Keratinocyte (primary cell): ENCODE measurements around the gene TP73. TPM values are rescaled to one million over a fixed set of nuclear protein-coding genes. Genes with fewer than 3 reads are reported as not detected.

Source experiments
- DNase-seq: peaks from one replicate; pipeline ENCODE4 v3.0.0-alpha.2; 2011; ENCODE audit warnings: low read depth, missing footprints, low spot score
- FAIRE-seq: peaks from 2 replicates; lab custom pipeline; 2011; peaks lifted over from hg19 to GRCh38; lab: Jason Lieb, UNC
- H2AFZ ChIP-seq: 2 replicates; pipeline ENCODE4 v1.6.0; 2012; ENCODE audit warnings: low read length, control low read depth, inconsistent platforms; ENCODE audit not compliant: control insufficient read depth
- H3K27ac ChIP-seq: 2 replicates; pipeline ENCODE4 v1.5.1; 2011; ENCODE audit warnings: low read length; ENCODE audit not compliant: control insufficient read depth, insufficient read depth
- H3K27me3 ChIP-seq: 3 replicates; pipeline ENCODE4 v1.6.0; 2011; ENCODE audit warnings: low read length; ENCODE audit not compliant: control insufficient read depth, insufficient read depth; ENCODE audit errors: extremely low read depth
- H3K36me3 ChIP-seq, 2 experiments: 2 replicates in 1 of 2; 3 replicates in 1 of 2; pipeline ENCODE4 v1.5.1; 2011; ENCODE audit warnings: low read length in 2 of 2, mild to moderate bottlenecking in 1 of 2; ENCODE audit not compliant: control insufficient read depth in 2 of 2, insufficient read depth in 2 of 2; ENCODE audit errors: extremely low read depth in 1 of 2
- H3K4me1 ChIP-seq: 3 replicates; pipeline ENCODE4 v1.5.1; 2011; ENCODE audit warnings: low read length; ENCODE audit not compliant: control insufficient read depth, insufficient read depth; ENCODE audit errors: extremely low read depth
- H3K4me2 ChIP-seq: 3 replicates; pipeline ENCODE4 v1.6.0; 2011; ENCODE audit warnings: low read depth, low read length; ENCODE audit not compliant: control insufficient read depth, insufficient read depth; ENCODE audit errors: extremely low read depth
- H3K4me3 ChIP-seq, 3 experiments: fragments of 200-600 bp in 1 of 3; sonication (generic) in 1 of 3; 2 replicates in 2 of 3; 3 replicates in 1 of 3; pipeline ENCODE4 v1.5.1; 2011 to 2016; ENCODE audit warnings: low read length in 3 of 3, mild to moderate bottlenecking in 3 of 3, control low read depth in 2 of 3, inconsistent platforms in 1 of 3, low read depth in 1 of 3, mixed read lengths in 1 of 3, mixed run types in 1 of 3, moderate library complexity in 1 of 3; ENCODE audit not compliant: control insufficient read depth in 2 of 3, insufficient read depth in 2 of 3; ENCODE audit errors: extremely low read depth in 1 of 3
- H3K79me2 ChIP-seq: 2 replicates; pipeline ENCODE4 v1.6.0; 2012; ENCODE audit warnings: low read length; ENCODE audit not compliant: control insufficient read depth, insufficient read depth
- H3K9ac ChIP-seq: 3 replicates; pipeline ENCODE4 v1.6.0; 2011; ENCODE audit warnings: low read length; ENCODE audit not compliant: control insufficient read depth, insufficient read depth; ENCODE audit errors: extremely low read depth
- H3K9me1 ChIP-seq: 3 replicates; pipeline ENCODE4 v1.6.0; 2011; ENCODE audit warnings: low read length; ENCODE audit not compliant: control insufficient read depth, insufficient read depth; ENCODE audit errors: extremely low read depth
- H3K9me3 ChIP-seq: 2 replicates; pipeline ENCODE4 v1.5.1; 2012; ENCODE audit warnings: low read depth, low read length; ENCODE audit not compliant: control insufficient read depth
- H4K20me1 ChIP-seq: 3 replicates; pipeline ENCODE4 v1.6.0; 2011; ENCODE audit warnings: low read length; ENCODE audit not compliant: control insufficient read depth, insufficient read depth; ENCODE audit errors: extremely low read depth
- CTCF ChIP-seq, 3 experiments: IDR thresholded peaks in 1 of 3; conservative IDR thresholded peaks in 1 of 3; optimal IDR thresholded peaks in 1 of 3; 2 replicates in 2 of 3; 3 replicates in 1 of 3; pipeline versions ENCODE3 to v1.5.1; 2011; ENCODE audit warnings: low read length in 3 of 3, mild to moderate bottlenecking in 3 of 3, moderate library complexity in 2 of 3, control low read depth in 1 of 3, inconsistent platforms in 1 of 3; ENCODE audit not compliant: insufficient read depth in 2 of 3; ENCODE audit errors: extremely low read depth in 1 of 3
- EZH2 ChIP-seq: IDR thresholded peaks from one replicate; pipeline ENCODE4 v1.6.1; 2012; ENCODE audit warnings: inconsistent platforms, mild to moderate bottlenecking, low read length, moderate library complexity
- dilution Hi-C: fragments of 300-500 bp; cut with MboI; formaldehyde crosslinking; loops from one replicate; pipeline ENCODE4 v1.7.0; 2020; ENCODE audit warnings: low sequenced_read_pairs; ENCODE audit not compliant: extremely low pct_ligation_motif_present
- polyA plus RNA-seq, 5 experiments: library from polyadenylated mRNA; depleted of rRNA in 3 of 5; stranded (reverse) in 3 of 5; stranded (forward) in 1 of 5; unstranded in 1 of 5; fragments of >200 nt; gene quantifications; 1 replicate in 1 of 5; 2 replicates in 3 of 5; 3 replicates in 1 of 5; pipeline versions ENCODE4 v1.2.1 to v1.2.3, GENCODE V29; 2011 to 2012; ENCODE audit warnings: missing spikeins in 2 of 5, low read depth in 1 of 5, low replicate concordance in 1 of 5

TP73 gene
- polyA plus RNA-seq, 1 donor (not counting 4 experiments of a cell fraction or from before 2014, with no cell fraction given): 0.14 TPM

GRCh38 chr1:3672231-3672970 is 20.1 kb downstream of the TP73 start:
- dilution Hi-C loops: no loop called here
- Histone ChIP-seq H3K9me3 (no peaks in the 10 kb centered on the region), H3K27ac (no peak overlapping the region), H3K27me3 (peaks cover 13% of the 10 kb centered on the region), H3K9ac (no peak overlapping the region), H3K4me2 (no peak overlapping the region), H3K4me1 (peaks cover 5% of the 10 kb centered on the region), H3K79me2 (no peaks in the 10 kb centered on the region), H3K9me1 (no peaks in the 10 kb centered on the region), H3K4me3 (no peak overlapping the region), H4K20me1 (no peaks in the 10 kb centered on the region), H3K36me3 (no peaks in the 10 kb centered on the region), H2AFZ (no peak overlapping the region)
- FAIRE-seq (no peak), DNase-seq (no peak)
- no peak for TF ChIP-seq EZH2

- Histone ChIP-seq H3K4me1 (peaks cover 5% of the 10 kb centered on the region), H3K4me2 (no peak overlapping the region), H3K9me3 (no peaks in the 10 kb centered on the region), H3K9ac (no peak overlapping the region), H3K9me1 (no peaks in the 10 kb centered on the region), H3K79me2 (no peaks in the 10 kb centered on the region), H3K27ac (no peak overlapping the region), H4K20me1 (no peaks in the 10 kb centered on the region), H3K4me3 (no peak overlapping the region), H3K27me3 (peaks cover 13% of the 10 kb centered on the region), H3K36me3 (no peaks in the 10 kb centered on the region), H2AFZ (no peak overlapping the region)
- no peak for DNase-seq
- dilution Hi-C loops: no loop called here
- TF ChIP-seq EZH2: no peak
- no peak for TF ChIP-seq CTCF (optimal IDR thresholded peaks at IDR 0.05 in 1 of 3, IDR thresholded peaks at IDR 0.05 in 1 of 3, conservative IDR thresholded peaks at IDR 0.05 in 1 of 3; ENCODE audit: extremely low read depth in 1 of 3, insufficient read depth in 2 of 3, low read length in 3 of 3)
- no peak for FAIRE-seq
Measured at GRCh38 chr1:3672971-3673361, 20.6 kb downstream of the TP73 start.
